ENCODE measurements around the gene TUBG2. TPM values are rescaled to one million over a fixed set of nuclear protein-coding genes. Genes with fewer than 3 reads are reported as not detected.
"Not testable (repeated sequence)": the region's sequence is repeated elsewhere in the genome, so short reads cannot be mapped to it uniquely, and the experiment has no call there.

TUBG2 gene
- polyA plus RNA-seq, 1 donor (not counting 4 experiments of a cell fraction or from before 2014, with no cell fraction given), result 14.5 TPM

GRCh38 chr17:42655528-42655927 lies 3.6 kb upstream of the TUBG2 start:
- TF ChIP-seq, protein P1, sequence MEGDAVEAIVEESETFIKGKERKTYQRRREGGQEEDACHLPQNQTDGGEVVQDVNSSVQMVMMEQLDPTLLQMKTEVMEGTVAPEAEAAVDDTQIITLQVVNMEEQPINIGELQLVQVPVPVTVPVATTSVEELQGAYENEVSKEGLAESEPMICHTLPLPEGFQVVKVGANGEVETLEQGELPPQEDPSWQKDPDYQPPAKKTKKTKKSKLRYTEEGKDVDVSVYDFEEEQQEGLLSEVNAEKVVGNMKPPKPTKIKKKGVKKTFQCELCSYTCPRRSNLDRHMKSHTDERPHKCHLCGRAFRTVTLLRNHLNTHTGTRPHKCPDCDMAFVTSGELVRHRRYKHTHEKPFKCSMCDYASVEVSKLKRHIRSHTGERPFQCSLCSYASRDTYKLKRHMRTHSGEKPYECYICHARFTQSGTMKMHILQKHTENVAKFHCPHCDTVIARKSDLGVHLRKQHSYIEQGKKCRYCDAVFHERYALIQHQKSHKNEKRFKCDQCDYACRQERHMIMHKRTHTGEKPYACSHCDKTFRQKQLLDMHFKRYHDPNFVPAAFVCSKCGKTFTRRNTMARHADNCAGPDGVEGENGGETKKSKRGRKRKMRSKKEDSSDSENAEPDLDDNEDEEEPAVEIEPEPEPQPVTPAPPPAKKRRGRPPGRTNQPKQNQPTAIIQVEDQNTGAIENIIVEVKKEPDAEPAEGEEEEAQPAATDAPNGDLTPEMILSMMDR (optimal IDR thresholded peaks at IDR 0.05 in 1 of 3, IDR thresholded peaks at IDR 0.05 in 1 of 3, conservative IDR thresholded peaks at IDR 0.05 in 1 of 3; ENCODE audit: extremely low read depth in 1 of 3, insufficient read depth in 2 of 3, low read length in 3 of 3), result no peak
- TF ChIP-seq EZH2 (IDR thresholded peaks at IDR 0.05; ENCODE audit: low read length), result no peak
- DNase-seq (ENCODE audit: low read depth, low spot score), result no peak
- peaks cover 2% of the 10 kb centered on the region for H3K9me1 ChIP-seq (ENCODE audit: control insufficient read depth, extremely low read depth, insufficient read depth, low read length)
- no peaks in the 10 kb centered on the region for H3K9me3 ChIP-seq (ENCODE audit: control insufficient read depth, low read depth, low read length)
- no peak overlapping the region for H3K4me3 ChIP-seq (ENCODE audit: control insufficient read depth in 2 of 3, extremely low read depth in 1 of 3, insufficient read depth in 2 of 3, low read depth in 1 of 3, low read length in 3 of 3)
- H3K36me3 ChIP-seq (ENCODE audit: control insufficient read depth in 2 of 2, extremely low read depth in 1 of 2, insufficient read depth in 2 of 2, low read length in 2 of 2), result no peaks in the 10 kb centered on the region
- H3K79me2 ChIP-seq (ENCODE audit: control insufficient read depth, insufficient read depth, low read length), result no peaks in the 10 kb centered on the region
- no peak overlapping the region for H3K27ac ChIP-seq (ENCODE audit: control insufficient read depth, insufficient read depth, low read length)
- no peaks in the 10 kb centered on the region for H4K20me1 ChIP-seq (ENCODE audit: control insufficient read depth, extremely low read depth, insufficient read depth, low read length)
- no peak overlapping the region for H2AFZ ChIP-seq (ENCODE audit: control insufficient read depth, low read length)
- peaks cover 25% of the 10 kb centered on the region for H3K4me1 ChIP-seq (ENCODE audit: control insufficient read depth, extremely low read depth, insufficient read depth, low read length)
- H3K4me2 ChIP-seq (ENCODE audit: control insufficient read depth, extremely low read depth, insufficient read depth, low read depth, low read length), result no peak overlapping the region
- dilution Hi-C loops (cut with MboI; ENCODE audit: extremely low pct_ligation_motif_present, low sequenced_read_pairs), result no loop called here
- FAIRE-seq, result no peak
- no peaks in the 10 kb centered on the region for H3K27me3 ChIP-seq (ENCODE audit: control insufficient read depth, extremely low read depth, insufficient read depth, low read length)
- H3K9ac ChIP-seq (ENCODE audit: control insufficient read depth, extremely low read depth, insufficient read depth, low read length), result no peak overlapping the region

DNA sequence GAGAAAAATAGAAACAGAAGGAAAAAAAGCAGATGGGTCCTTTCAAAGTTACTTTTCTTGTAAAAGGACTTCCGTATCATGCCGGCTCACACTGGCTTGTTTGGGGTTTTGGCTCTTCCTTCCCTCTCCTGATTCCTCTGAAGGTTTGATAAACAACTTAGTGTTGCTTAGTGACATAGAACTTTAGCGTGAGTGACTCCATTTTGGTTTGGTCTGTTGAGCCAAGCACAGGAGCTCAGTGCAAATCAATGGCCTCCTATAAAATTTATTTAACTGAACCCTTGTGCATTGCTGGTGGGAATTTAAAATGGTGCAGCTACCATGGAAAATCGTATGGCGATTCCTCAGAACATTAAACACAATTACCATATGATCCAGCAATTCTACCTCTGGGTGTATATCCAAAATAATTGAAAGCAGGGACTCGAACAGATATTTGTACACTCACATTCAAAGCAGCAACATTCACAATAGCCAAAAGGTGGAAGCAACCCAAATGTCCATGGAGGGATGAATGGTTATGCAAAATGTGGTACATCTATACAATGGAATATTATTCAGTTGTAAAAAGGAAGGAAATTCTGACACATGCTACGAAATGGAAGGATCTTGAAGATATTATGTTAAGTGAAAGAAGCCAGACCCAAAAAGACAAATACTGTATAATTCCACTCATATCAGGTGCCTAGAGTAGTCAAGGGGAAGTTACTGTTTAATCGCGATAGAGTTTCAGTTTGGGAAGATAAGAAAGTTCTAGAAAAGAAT lies 1.1 kb upstream of the TUBG2 start:
- Histone ChIP-seq H3K4me2 (ENCODE audit: control insufficient read depth, extremely low read depth, insufficient read depth, low read depth, low read length) (no peak overlapping the region), H3K9me1 (ENCODE audit: control insufficient read depth, extremely low read depth, insufficient read depth, low read length) (peaks cover 5% of the 10 kb centered on the region), H3K9ac (ENCODE audit: control insufficient read depth, extremely low read depth, insufficient read depth, low read length) (no peak overlapping the region), H3K4me1 (ENCODE audit: control insufficient read depth, extremely low read depth, insufficient read depth, low read length) (peaks cover 33% of the 10 kb centered on the region), H3K79me2 (ENCODE audit: control insufficient read depth, insufficient read depth, low read length) (no peaks in the 10 kb centered on the region), H3K9me3 (ENCODE audit: control insufficient read depth, low read depth, low read length) (no peaks in the 10 kb centered on the region), H3K4me3 (ENCODE audit: control insufficient read depth in 2 of 3, extremely low read depth in 1 of 3, insufficient read depth in 2 of 3, low read depth in 1 of 3, low read length in 3 of 3) (no peak overlapping the region), H2AFZ (ENCODE audit: control insufficient read depth, low read length) (no peak overlapping the region), H4K20me1 (ENCODE audit: control insufficient read depth, extremely low read depth, insufficient read depth, low read length) (no peaks in the 10 kb centered on the region), H3K36me3 (ENCODE audit: control insufficient read depth in 2 of 2, extremely low read depth in 1 of 2, insufficient read depth in 2 of 2, low read length in 2 of 2) (peaks cover 0 to 11% of the 10 kb centered on the region in 2 experiments), H3K27ac (ENCODE audit: control insufficient read depth, insufficient read depth, low read length) (no peak overlapping the region), H3K27me3 (ENCODE audit: control insufficient read depth, extremely low read depth, insufficient read depth, low read length) (no peaks in the 10 kb centered on the region)
- FAIRE-seq, result no peak
- no peak for DNase-seq (ENCODE audit: low read depth, low spot score)
- TF ChIP-seq, protein P1 (optimal IDR thresholded peaks at IDR 0.05 in 1 of 3, IDR thresholded peaks at IDR 0.05 in 1 of 3, conservative IDR thresholded peaks at IDR 0.05 in 1 of 3; ENCODE audit: extremely low read depth in 1 of 3, insufficient read depth in 2 of 3, low read length in 3 of 3), result no peak
- no peak for TF ChIP-seq EZH2 (IDR thresholded peaks at IDR 0.05; ENCODE audit: low read length)
- dilution Hi-C loops (cut with MboI; ENCODE audit: extremely low pct_ligation_motif_present, low sequenced_read_pairs), result no loop called here

- H2AFZ ChIP-seq (ENCODE audit: control insufficient read depth, low read length); H4K20me1 ChIP-seq (ENCODE audit: control insufficient read depth, extremely low read depth, insufficient read depth, low read length); DNase-seq (ENCODE audit: low read depth, low spot score); H3K9me1 ChIP-seq (ENCODE audit: control insufficient read depth, extremely low read depth, insufficient read depth, low read length); H3K79me2 ChIP-seq (ENCODE audit: control insufficient read depth, insufficient read depth, low read length); H3K9me3 ChIP-seq (ENCODE audit: control insufficient read depth, low read depth, low read length); H3K27me3 ChIP-seq (ENCODE audit: control insufficient read depth, extremely low read depth, insufficient read depth, low read length); FAIRE-seq: not testable (repeated sequence)
- H3K27ac ChIP-seq (ENCODE audit: control insufficient read depth, insufficient read depth, low read length), result peak overlapping the region; percentile 58
- H3K4me3 ChIP-seq (ENCODE audit: control insufficient read depth in 2 of 3, extremely low read depth in 1 of 3, insufficient read depth in 2 of 3, low read depth in 1 of 3, low read length in 3 of 3), result peak overlapping the region; percentile 71 to 81 (median 72)
- H3K9ac ChIP-seq (ENCODE audit: control insufficient read depth, extremely low read depth, insufficient read depth, low read length), result peak overlapping the region; percentile 76
- peaks cover 2 to 11% of the 10 kb centered on the region in 2 experiments for H3K36me3 ChIP-seq (ENCODE audit: control insufficient read depth in 2 of 2, extremely low read depth in 1 of 2, insufficient read depth in 2 of 2, low read length in 2 of 2)
- H3K4me1 ChIP-seq (ENCODE audit: control insufficient read depth, extremely low read depth, insufficient read depth, low read length), result peaks cover 21% of the 10 kb centered on the region
- dilution Hi-C loops (cut with MboI; ENCODE audit: extremely low pct_ligation_motif_present, low sequenced_read_pairs), result loop anchor here (10.0 kb wide), 1 partner anchor 55 kb away; the partner anchor contains the start of genes RETREG3 and TUBG1
- H3K4me2 ChIP-seq (ENCODE audit: control insufficient read depth, extremely low read depth, insufficient read depth, low read depth, low read length), result peak overlapping the region; percentile 85
Observed at GRCh38 chr17:42659932-42660274, 819 bp downstream of the TUBG2 start.

Data from keratinocyte (primary cell).